HCT116 (cell line): ENCODE data around the gene ADGRE2.
A peak's percentile ranks its signal among the peaks of the same experiment; 100 is the strongest.

Experiments used
- CEBPB ChIP-seq: IDR thresholded peaks from 2 replicates; pipeline ENCODE4 v1.6.1; 2012; ENCODE audit warnings: low read depth
- EZH2 ChIP-seq: fragments of 200-600 bp; sonication (generic); IDR thresholded peaks from 2 replicates; pipeline ENCODE4 v1.6.1; 2017; ENCODE audit warnings: antibody characterized with exemption, mixed run types
- POLR2A ChIP-seq: IDR thresholded peaks from 2 replicates; pipeline ENCODE4 v1.7.0; 2011; ENCODE audit warnings: borderline replicate concordance; ENCODE audit not compliant: insufficient read depth, insufficient read length; ENCODE audit errors: extremely low read depth
- POLR2AphosphoS5 ChIP-seq: IDR thresholded peaks from 2 replicates; pipeline ENCODE4 v1.6.1; 2011; ENCODE audit warnings: mild to moderate bottlenecking, low read depth, low read length, moderate library complexity
- RAD21 ChIP-seq: IDR thresholded peaks from 2 replicates; pipeline ENCODE4 v1.6.1; 2012; ENCODE audit warnings: low read depth, mild to moderate bottlenecking
- SP1 ChIP-seq: IDR thresholded peaks from 2 replicates; pipeline ENCODE4 v1.6.1; 2012; ENCODE audit warnings: low read depth
- TCF7L2 ChIP-seq: IDR thresholded peaks from 2 replicates; pipeline ENCODE4 v1.7.0; 2011; ENCODE audit warnings: borderline replicate concordance, inconsistent platforms; ENCODE audit not compliant: insufficient read depth, insufficient read length; ENCODE audit errors: extremely low read depth
- YY1 ChIP-seq: IDR thresholded peaks from 2 replicates; pipeline ENCODE4 v1.6.1; 2011; ENCODE audit warnings: low read length, low read depth, moderate library complexity, mild to moderate bottlenecking; ENCODE audit not compliant: insufficient replicate concordance; ENCODE audit errors: extremely low read depth
- ZNF274 ChIP-seq: fragments of 200-500 bp; sonication (Bioruptor generic); IDR thresholded peaks from 2 replicates; pipeline ENCODE4 v1.6.1; 2014; ENCODE audit warnings: mild to moderate bottlenecking, low read depth, low read length, inconsistent platforms
- TF ChIP-seq, protein P1 (sequence below), 3 experiments: fragments of 200-600 bp in 1 of 3; sonication (generic) in 1 of 3; IDR thresholded peaks in 2 of 3; conservative IDR thresholded peaks in 1 of 3; 2 replicates each; pipeline ENCODE4 v1.5.1; 2012 to 2017; ENCODE audit warnings: low read depth in 2 of 3, low read length in 2 of 3, antibody characterized with exemption in 1 of 3, borderline replicate concordance in 1 of 3, control low read depth in 1 of 3, mild to moderate bottlenecking in 1 of 3, mixed read lengths in 1 of 3, mixed run types in 1 of 3, moderate library complexity in 1 of 3; ENCODE audit not compliant: insufficient read depth in 1 of 3
- TF ChIP-seq, protein P2 (sequence below): IDR thresholded peaks from 2 replicates; pipeline ENCODE4 v1.6.1; 2012; ENCODE audit warnings: low read depth
- TF ChIP-seq, protein P3 (sequence below): IDR thresholded peaks from 2 replicates; pipeline ENCODE4 v1.6.1; 2011; ENCODE audit warnings: mild to moderate bottlenecking, low read length, moderate library complexity; ENCODE audit not compliant: insufficient replicate concordance; ENCODE audit errors: extremely low read depth
- TF ChIP-seq, protein P4 (sequence below): IDR thresholded peaks from 2 replicates; pipeline ENCODE4 v1.6.1; 2012

DNA sequence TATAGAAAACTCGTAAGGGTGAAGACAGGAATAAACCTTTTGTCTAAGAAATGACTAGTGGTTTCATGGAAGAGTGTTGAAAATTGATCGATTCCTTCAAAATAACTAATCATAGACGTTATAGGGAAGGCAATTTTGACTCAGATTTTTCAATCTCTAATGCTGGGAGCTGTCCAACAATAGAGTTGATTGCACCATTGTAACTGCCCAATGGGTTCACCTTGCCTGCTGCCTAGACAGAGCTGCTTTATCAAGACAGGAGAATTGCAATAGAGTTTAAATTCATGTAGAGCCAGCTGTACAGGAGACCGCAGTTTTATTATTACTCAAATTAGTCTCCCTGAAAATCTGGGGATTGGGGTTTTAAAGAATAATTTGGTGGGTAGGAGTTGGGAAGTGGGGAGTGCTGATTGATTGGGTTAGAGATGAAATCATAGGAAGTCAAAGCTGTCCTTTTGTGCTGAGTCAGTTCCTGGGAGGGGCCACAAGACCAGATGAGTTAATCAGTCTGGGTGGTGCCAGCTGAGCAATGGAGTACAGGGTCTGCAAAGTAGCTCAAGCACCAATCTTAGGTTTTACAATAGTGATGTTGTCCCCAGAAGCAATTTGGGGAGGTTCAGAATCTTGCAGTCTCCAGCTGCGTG lies 16.8 kb upstream of the ADGRE2 start:
- TF ChIP-seq TCF7L2 (no peak), POLR2A (no peak), EZH2 (no peak), RAD21 (no peak), YY1 (no peak), POLR2AphosphoS5 (no peak), ZNF274 (no peak), SP1 (no peak), CEBPB (no peak)
- TF ChIP-seq, protein P1, sequence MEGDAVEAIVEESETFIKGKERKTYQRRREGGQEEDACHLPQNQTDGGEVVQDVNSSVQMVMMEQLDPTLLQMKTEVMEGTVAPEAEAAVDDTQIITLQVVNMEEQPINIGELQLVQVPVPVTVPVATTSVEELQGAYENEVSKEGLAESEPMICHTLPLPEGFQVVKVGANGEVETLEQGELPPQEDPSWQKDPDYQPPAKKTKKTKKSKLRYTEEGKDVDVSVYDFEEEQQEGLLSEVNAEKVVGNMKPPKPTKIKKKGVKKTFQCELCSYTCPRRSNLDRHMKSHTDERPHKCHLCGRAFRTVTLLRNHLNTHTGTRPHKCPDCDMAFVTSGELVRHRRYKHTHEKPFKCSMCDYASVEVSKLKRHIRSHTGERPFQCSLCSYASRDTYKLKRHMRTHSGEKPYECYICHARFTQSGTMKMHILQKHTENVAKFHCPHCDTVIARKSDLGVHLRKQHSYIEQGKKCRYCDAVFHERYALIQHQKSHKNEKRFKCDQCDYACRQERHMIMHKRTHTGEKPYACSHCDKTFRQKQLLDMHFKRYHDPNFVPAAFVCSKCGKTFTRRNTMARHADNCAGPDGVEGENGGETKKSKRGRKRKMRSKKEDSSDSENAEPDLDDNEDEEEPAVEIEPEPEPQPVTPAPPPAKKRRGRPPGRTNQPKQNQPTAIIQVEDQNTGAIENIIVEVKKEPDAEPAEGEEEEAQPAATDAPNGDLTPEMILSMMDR (IDR thresholded peaks at IDR 0.05 in 2 of 3, conservative IDR thresholded peaks at IDR 0.05 in 1 of 3; ENCODE audit: borderline replicate concordance in 1 of 3, insufficient read depth in 1 of 3, low read depth in 2 of 3, low read length in 2 of 3), result no peak
- TF ChIP-seq, protein P2, sequence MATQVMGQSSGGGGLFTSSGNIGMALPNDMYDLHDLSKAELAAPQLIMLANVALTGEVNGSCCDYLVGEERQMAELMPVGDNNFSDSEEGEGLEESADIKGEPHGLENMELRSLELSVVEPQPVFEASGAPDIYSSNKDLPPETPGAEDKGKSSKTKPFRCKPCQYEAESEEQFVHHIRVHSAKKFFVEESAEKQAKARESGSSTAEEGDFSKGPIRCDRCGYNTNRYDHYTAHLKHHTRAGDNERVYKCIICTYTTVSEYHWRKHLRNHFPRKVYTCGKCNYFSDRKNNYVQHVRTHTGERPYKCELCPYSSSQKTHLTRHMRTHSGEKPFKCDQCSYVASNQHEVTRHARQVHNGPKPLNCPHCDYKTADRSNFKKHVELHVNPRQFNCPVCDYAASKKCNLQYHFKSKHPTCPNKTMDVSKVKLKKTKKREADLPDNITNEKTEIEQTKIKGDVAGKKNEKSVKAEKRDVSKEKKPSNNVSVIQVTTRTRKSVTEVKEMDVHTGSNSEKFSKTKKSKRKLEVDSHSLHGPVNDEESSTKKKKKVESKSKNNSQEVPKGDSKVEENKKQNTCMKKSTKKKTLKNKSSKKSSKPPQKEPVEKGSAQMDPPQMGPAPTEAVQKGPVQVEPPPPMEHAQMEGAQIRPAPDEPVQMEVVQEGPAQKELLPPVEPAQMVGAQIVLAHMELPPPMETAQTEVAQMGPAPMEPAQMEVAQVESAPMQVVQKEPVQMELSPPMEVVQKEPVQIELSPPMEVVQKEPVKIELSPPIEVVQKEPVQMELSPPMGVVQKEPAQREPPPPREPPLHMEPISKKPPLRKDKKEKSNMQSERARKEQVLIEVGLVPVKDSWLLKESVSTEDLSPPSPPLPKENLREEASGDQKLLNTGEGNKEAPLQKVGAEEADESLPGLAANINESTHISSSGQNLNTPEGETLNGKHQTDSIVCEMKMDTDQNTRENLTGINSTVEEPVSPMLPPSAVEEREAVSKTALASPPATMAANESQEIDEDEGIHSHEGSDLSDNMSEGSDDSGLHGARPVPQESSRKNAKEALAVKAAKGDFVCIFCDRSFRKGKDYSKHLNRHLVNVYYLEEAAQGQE, result peak; percentile 33
- TF ChIP-seq, protein P3, sequence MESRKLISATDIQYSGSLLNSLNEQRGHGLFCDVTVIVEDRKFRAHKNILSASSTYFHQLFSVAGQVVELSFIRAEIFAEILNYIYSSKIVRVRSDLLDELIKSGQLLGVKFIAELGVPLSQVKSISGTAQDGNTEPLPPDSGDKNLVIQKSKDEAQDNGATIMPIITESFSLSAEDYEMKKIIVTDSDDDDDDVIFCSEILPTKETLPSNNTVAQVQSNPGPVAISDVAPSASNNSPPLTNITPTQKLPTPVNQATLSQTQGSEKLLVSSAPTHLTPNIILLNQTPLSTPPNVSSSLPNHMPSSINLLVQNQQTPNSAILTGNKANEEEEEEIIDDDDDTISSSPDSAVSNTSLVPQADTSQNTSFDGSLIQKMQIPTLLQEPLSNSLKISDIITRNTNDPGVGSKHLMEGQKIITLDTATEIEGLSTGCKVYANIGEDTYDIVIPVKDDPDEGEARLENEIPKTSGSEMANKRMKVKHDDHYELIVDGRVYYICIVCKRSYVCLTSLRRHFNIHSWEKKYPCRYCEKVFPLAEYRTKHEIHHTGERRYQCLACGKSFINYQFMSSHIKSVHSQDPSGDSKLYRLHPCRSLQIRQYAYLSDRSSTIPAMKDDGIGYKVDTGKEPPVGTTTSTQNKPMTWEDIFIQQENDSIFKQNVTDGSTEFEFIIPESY, result no peak
- TF ChIP-seq, protein P4, sequence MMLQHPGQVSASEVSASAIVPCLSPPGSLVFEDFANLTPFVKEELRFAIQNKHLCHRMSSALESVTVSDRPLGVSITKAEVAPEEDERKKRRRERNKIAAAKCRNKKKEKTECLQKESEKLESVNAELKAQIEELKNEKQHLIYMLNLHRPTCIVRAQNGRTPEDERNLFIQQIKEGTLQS, result no peak
